Measurements from ENCODE around the gene PRKAG2.

DNA sequence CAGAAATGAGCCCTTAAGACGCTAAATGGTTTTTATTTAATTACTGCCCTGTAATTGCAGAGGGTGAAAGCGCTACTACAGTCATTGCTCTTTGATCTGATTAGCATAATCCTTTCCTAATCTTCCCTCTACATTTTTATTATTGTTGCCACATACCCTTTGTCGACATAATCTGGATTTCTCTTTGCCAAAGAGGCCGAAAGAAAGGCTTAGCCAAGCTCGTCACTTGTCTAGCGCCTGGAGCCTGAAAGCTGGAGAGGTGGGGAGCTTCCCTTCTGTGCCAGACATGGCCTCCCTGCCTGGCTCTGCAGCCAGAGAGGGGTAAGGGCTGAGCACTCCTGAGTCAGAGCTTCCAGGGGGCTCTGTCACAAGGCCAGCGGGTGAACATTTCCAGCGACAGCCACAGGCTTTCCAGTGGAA lies 145.9 kb downstream of the PRKAG2 start:
- TF ChIP-seq EZH2 (IDR thresholded peaks at IDR 0.05; ENCODE audit: insufficient read depth, poor library complexity, severe bottlenecking) = no peak
- TF ChIP-seq EZH2phosphoT487 (IDR thresholded peaks at IDR 0.05; ENCODE audit: insufficient read depth, low read depth) = no peak
